Loucy (cell line): Measurements from ENCODE around the gene EPB41L1.

Experiments
- CTCF ChIP-seq: fragments of 200-600 bp; sonication (generic); conservative IDR thresholded peaks from 2 replicates; pipeline ENCODE4 v1.5.1; 2014; ENCODE audit warnings: mild to moderate bottlenecking, antibody characterized with exemption, low read length
- EZH2phosphoT487 ChIP-seq: fragments of 200-600 bp; IDR thresholded peaks from 2 replicates; pipeline ENCODE4 v1.6.1; 2018; ENCODE audit warnings: antibody characterized with exemption, mild to moderate bottlenecking, moderate library complexity, borderline replicate concordance

- TF ChIP-seq CTCF, result no peak
- TF ChIP-seq EZH2phosphoT487, result no peak
Measured at GRCh38 chr20:36270744-36271638, 116.5 kb downstream of the EPB41L1 start.
